ENCODE measurements around the gene PAM.
"Not testable (repeated sequence)": the region's sequence is repeated elsewhere in the genome, so short reads cannot be mapped to it uniquely, and the experiment has no call there.

Gene PAM

DNA sequence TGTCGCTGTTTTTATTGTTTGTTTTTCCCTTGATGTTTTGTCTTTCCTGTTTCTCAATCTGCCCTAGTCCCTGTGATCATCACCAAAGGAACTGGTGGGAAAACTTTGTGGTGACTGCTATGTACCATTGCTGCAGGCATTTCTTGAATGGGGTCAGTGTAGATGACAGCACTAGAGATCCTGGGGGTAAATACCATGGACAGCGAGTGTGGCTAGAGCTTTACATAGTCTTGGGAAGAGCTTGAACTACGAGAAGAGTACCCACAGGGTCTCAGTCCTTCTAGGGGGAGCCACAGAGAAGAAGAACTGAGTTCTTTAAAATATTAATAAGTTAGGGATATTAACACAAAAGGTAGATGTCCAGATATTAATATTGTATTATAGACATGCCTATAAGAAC is 138.8 kb downstream of the PAM start:
- FAIRE-seq: no peak
- TF ChIP-seq POLR2A (IDR thresholded peaks at IDR 0.05; ENCODE audit: low read depth, low read length) (no peak), TAF1 (IDR thresholded peaks at IDR 0.05; ENCODE audit: borderline replicate concordance, low read depth, low read length) (no peak), POLR2AphosphoS5 (IDR thresholded peaks at IDR 0.05; ENCODE audit: low read depth, low read length) (no peak)
- no peak for DNase-seq (ENCODE audit: insufficient read length)

DNA sequence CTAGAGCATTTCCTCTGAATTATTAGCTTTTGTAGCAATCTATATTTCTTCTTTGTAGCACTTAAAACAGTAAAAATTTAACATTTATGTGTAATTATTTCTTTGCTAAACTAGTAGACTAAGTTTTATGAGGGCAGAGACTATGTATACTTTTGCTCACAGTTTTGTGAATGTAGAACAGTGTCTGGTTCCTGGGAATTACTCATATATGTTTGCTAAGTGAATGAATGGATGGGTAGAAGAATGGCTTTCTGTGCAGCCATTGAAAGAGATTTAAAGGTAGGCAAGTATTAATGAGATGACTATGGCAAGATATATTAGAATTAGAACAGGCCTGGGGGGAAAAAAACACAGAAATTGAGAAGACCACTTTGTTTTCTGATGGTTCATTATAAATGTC is 140.1 kb downstream of the PAM start:
- TF ChIP-seq POLR2A (IDR thresholded peaks at IDR 0.05; ENCODE audit: low read depth, low read length): no peak
- no peak for TF ChIP-seq POLR2AphosphoS5 (IDR thresholded peaks at IDR 0.05; ENCODE audit: low read depth, low read length)
- no peak for TF ChIP-seq TAF1 (IDR thresholded peaks at IDR 0.05; ENCODE audit: borderline replicate concordance, low read depth, low read length)
- FAIRE-seq (no peak), DNase-seq (ENCODE audit: insufficient read length) (no peak)

DNA sequence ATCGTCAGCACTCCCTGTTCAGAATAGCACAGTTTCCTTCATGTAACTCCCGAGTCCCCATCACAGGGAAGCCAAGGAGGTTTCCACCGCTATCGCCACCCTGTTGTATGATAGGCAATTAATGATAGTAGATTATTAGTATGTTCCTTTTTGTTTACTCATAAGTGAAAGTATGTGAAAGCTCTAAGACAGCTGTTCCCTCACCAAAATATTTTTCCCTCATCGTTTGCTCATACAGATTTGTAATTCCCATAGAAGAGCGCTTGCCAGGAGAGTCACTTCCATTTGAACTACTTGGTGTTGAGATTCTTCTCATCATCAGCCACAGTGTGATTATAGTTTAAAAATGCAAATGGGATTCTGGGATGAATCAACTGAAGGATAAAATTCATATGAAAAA is 140.9 kb downstream of the PAM start:
- DNase-seq (ENCODE audit: insufficient read length) (no peak), FAIRE-seq (no peak)
- TF ChIP-seq TAF1 (IDR thresholded peaks at IDR 0.05; ENCODE audit: borderline replicate concordance, low read depth, low read length) (no peak), POLR2A (IDR thresholded peaks at IDR 0.05; ENCODE audit: low read depth, low read length) (no peak), POLR2AphosphoS5 (IDR thresholded peaks at IDR 0.05; ENCODE audit: low read depth, low read length) (no peak)

DNA sequence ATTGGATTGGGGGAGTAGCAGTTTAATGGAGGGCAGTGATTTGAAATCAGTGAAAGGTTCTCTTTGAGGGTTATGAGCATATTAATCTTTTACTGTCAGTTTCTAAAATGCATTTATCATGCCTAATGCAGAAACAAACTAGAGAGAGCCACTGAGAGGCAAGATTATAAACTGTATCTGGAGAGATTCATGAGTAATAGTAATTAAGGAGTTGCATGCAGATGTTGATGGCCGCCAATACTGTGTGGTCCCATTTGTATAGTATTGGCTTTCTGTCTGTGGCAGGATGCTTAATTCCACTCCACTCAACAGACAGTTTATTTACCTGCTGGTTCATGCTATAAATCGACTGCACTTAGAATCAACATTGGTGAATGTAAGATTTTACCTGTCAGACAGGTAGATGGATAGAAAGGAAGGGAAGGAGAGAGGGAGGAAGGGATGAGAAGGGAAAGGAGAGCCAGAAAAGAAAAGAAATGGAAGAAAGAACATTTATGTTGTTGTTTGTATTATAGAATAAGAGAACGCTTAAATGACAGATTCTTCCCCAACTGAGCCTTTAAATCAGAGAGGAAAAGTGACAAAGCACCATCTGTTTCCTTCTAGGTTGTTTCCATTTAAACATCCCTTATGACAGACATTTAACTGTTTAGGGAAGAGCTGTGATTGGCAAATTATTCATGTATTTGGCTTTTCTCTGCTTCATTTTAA is 146.5 kb downstream of the PAM start:
- DNase-seq (ENCODE audit: insufficient read length) (no peak), FAIRE-seq (no peak)
- TF ChIP-seq POLR2A (IDR thresholded peaks at IDR 0.05; ENCODE audit: low read depth, low read length) (no peak), POLR2AphosphoS5 (IDR thresholded peaks at IDR 0.05; ENCODE audit: low read depth, low read length) (no peak), TAF1 (IDR thresholded peaks at IDR 0.05; ENCODE audit: borderline replicate concordance, low read depth, low read length) (no peak)

DNA sequence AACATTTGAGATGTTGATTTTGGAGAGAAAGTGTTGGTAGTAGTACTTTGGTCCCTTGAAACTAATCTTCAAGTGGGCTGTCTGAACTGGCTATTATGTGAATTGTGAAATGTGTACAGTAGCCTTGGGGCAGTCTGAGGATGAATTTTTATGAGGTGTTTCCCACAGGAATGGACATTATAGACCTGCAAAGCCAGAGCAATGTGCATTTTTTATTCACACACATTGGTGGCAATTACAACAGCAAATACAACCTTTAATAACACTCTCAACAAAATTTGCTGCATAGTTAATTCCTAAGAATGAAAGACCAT is 147.0 kb downstream of the PAM start:
- TF ChIP-seq POLR2A (IDR thresholded peaks at IDR 0.05; ENCODE audit: low read depth, low read length): no peak
- TF ChIP-seq POLR2AphosphoS5 (IDR thresholded peaks at IDR 0.05; ENCODE audit: low read depth, low read length): no peak
- no peak for TF ChIP-seq TAF1 (IDR thresholded peaks at IDR 0.05; ENCODE audit: borderline replicate concordance, low read depth, low read length)
- DNase-seq (ENCODE audit: insufficient read length): no peak
- no peak for FAIRE-seq

DNA sequence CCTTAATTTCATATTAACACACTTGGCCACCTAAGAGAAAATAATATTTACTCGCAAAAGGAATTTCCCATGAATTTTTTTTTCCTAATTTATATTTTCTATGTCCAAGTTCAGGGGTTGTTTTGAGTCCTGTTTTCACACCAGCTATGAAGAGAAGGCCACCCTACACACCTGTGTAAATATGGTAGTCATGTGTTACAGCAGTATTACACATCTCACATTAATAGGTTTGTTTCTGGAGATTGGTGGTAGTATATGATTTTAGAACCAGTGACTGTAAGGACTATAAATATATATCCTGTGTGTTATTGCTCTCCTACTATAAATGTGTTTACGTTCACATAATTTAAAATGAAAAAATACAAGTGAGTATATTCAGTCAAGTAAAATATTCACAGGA is 147.5 kb downstream of the PAM start:
- DNase-seq (ENCODE audit: insufficient read length) (no peak), FAIRE-seq (no peak)
- no peak for TF ChIP-seq POLR2AphosphoS5 (IDR thresholded peaks at IDR 0.05; ENCODE audit: low read depth, low read length)
- TF ChIP-seq POLR2A (IDR thresholded peaks at IDR 0.05; ENCODE audit: low read depth, low read length): no peak
- no peak for TF ChIP-seq TAF1 (IDR thresholded peaks at IDR 0.05; ENCODE audit: borderline replicate concordance, low read depth, low read length)

DNA sequence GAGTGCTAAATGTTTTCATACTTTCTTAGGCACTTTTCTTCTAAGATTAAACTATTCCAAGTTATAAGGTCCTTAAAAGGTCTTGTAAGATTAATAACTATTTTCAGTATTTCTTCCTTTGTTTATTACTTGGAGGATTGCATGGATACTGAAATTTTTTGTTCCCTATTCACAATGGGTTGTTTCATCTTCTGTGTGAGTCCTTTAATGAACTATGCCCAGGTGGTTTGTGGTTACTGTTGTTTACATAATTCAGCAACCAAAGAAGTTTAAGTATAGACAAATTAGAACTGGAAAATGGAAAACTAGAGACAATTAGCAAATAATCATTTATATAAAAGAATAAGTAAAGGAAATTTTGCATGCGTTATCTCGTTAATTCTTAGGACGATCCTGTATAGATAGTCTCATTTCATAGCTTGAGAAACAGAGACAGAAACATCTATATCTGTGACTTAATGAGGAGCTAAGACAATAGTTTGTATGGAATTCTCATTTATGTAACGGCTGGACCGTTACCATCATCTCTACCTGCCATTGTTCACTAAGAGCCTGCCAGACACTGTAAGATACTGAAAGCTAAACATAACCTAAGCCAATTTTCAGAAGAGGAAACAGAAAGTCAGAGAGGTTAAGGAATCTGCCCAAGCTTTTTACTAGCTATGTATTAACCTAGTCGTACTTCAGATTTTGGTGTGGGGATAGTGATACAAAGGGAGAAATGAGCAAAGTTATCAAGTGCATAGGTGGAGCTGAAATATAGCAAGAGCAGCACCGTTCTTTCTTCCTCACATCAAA is 148.2 kb downstream of the PAM start:
- no peak for TF ChIP-seq POLR2AphosphoS5 (IDR thresholded peaks at IDR 0.05; ENCODE audit: low read depth, low read length)
- no peak for TF ChIP-seq POLR2A (IDR thresholded peaks at IDR 0.05; ENCODE audit: low read depth, low read length)
- TF ChIP-seq TAF1 (IDR thresholded peaks at IDR 0.05; ENCODE audit: borderline replicate concordance, low read depth, low read length): no peak
- no peak for FAIRE-seq
- DNase-seq (ENCODE audit: insufficient read length): no peak

DNA sequence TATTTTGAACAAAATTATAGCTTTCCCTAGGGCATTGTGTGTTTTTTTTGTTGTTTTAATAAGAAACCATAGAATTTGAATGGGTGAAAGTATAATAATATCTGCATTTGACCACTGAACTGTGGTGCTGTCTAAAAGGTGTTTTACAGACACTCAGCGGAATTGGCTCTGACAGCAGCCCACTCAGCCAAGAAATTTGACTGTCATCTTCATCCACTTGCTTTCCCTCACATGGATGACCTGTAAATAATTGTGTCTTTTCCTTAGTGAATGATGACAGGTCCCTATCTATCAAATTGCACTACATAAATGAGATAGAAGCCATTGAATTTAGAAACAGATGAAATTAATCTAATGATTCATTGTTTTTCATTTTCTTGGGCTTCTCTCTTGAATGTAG is 150.0 kb downstream of the PAM start:
- no peak for FAIRE-seq

DNA sequence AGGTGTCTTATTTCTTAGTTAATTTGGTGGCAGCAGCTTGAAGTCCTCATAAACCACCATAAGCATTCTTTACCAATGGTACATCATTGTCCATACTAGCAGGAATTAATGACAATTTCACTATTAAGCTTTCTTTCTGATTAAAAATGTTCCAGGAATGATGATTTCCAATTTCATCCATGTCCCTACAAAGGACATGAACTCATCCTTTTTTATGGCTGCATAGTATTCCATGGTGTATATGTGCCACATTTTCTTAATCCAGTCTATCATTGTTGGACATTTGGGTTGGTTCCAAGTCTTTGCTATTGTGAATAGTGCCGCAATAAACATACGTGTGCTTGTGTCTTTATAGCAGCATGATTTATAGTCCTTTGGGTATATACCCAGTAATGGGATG is 152.0 kb downstream of the PAM start:
- FAIRE-seq; DNase-seq (ENCODE audit: insufficient read length): not testable (repeated sequence)

More for the DNA sequence above, 150.0 kb downstream of the PAM start:
- no peak for TF ChIP-seq TAF1 (IDR thresholded peaks at IDR 0.05; ENCODE audit: borderline replicate concordance, low read depth, low read length)
- TF ChIP-seq POLR2AphosphoS5 (IDR thresholded peaks at IDR 0.05; ENCODE audit: low read depth, low read length): no peak
- DNase-seq (ENCODE audit: insufficient read length): no peak

DNA sequence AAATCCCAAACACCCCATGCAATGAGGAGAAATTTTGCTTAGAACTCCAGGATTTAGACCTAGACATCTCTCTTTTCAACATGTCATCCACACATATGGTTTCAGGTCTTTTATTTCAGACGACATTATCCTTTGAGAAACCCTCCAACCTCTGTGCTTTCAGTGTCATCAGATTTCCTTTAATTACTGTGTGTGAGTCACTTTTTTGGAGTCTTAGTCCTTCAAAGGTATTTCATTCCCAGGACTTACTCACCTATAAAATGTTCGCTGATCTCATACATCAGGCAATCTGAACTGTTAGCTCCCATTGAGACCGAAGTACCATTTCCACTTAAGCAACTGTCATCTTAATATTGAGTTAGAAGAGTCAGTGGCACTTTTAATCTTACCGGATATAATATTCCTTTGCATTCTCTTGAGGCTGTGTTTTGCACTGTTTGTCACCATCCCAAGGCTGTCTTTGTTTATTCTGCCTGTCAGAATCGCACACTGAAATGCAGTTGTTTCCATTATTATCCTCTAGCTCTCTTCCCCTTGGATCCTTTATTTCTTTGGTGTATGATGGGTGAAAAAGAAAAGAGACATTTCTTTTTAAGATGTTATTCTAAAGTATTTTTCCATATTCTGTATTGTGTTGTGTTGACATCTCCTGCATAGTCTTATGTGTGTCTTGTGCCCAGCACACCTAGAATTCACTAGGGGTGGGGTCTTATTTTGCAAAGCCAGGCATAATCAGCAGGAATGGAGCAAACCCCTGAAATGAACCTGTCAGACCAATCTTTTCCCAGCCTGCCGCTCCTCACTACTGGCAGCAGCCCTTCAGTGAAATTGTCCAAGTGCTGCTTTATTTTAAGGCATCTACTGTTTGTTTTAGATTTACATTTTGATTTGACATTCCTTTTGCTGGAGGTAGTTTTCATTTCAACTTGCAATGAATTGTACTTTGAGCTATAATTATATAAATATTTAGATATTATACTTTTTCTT is 155.4 kb downstream of the PAM start:
- no peak for DNase-seq (ENCODE audit: insufficient read length)
- no peak for FAIRE-seq

DNA sequence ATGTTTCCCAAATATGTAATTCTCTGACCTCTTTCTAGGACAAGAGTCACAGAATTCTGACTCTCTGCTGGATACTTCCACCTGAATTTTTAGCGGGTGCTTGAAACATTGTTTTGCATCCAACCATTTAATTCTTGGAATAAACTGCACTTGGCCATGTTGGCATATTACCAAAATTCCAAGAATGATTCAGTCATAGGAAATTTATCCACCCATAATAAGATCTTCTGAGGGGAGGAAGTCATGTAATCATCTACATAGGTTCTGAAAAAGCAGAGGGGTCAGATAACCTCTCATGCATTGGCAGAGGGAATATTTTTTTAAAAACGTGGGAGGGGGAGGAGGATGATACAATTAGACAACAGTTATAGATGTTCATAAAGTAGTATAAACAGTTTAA is 156.9 kb downstream of the PAM start:
- DNase-seq (ENCODE audit: insufficient read length): no peak
- FAIRE-seq: no peak

More for the DNA sequence above, 155.4 kb downstream of the PAM start:
- TF ChIP-seq POLR2A (IDR thresholded peaks at IDR 0.05; ENCODE audit: low read depth, low read length): no peak
- no peak for TF ChIP-seq POLR2AphosphoS5 (IDR thresholded peaks at IDR 0.05; ENCODE audit: low read depth, low read length)
- TF ChIP-seq TAF1 (IDR thresholded peaks at IDR 0.05; ENCODE audit: borderline replicate concordance, low read depth, low read length): no peak

More for the DNA sequence above, 156.9 kb downstream of the PAM start:
- no peak for TF ChIP-seq POLR2AphosphoS5 (IDR thresholded peaks at IDR 0.05; ENCODE audit: low read depth, low read length)
- TF ChIP-seq TAF1 (IDR thresholded peaks at IDR 0.05; ENCODE audit: borderline replicate concordance, low read depth, low read length): no peak
- no peak for TF ChIP-seq POLR2A (IDR thresholded peaks at IDR 0.05; ENCODE audit: low read depth, low read length)

Data from GM12892 (cell line).